Esophagus muscularis mucosa (tissue), 4 donors: Measurements from ENCODE around the gene BPIFB2.

Source experiments
- CTCF ChIP-seq, 3 experiments: fragments of 200-600 bp in 2 of 3; fragments of 450-650 bp in 1 of 3; sonication (generic) in 2 of 3; IDR thresholded peaks; one replicate each; pipeline ENCODE4 v1.5.1; 2017 to 2019; ENCODE audit warnings: antibody characterized with exemption in 3 of 3, mild to moderate bottlenecking in 2 of 3, moderate library complexity in 1 of 3
- EP300 ChIP-seq: sonication (generic); formaldehyde crosslinking; IDR thresholded peaks from one replicate; pipeline ENCODE4 v1.6.1; 2017; ENCODE audit warnings: antibody characterized with exemption
- POLR2A ChIP-seq: fragments of 450-650 bp; IDR thresholded peaks from one replicate; pipeline ENCODE4 v1.6.1; 2017; ENCODE audit warnings: antibody characterized with exemption, moderate library complexity, mild to moderate bottlenecking, low read depth

- TF ChIP-seq POLR2A (no peak), CTCF (IDR thresholded peaks at IDR 0.05) (no peak), EP300 (no peak)
These were observed 13.9 kb upstream of the BPIFB2 start for GRCh38 chr20:32993496-32994050.
